Hematopoietic multipotent progenitor cell (in vitro differentiated cells): ENCODE results near the gene UNC119. TPM values are rescaled to one million over a fixed set of nuclear protein-coding genes. Genes with fewer than 3 reads are reported as not detected.
"Not testable (repeated sequence)": the region's sequence is repeated elsewhere in the genome, so short reads cannot be mapped to it uniquely, and the experiment has no call there.

Experiments
- DNase-seq, 3 donors: peaks; one replicate each; pipeline ENCODE4 v3.0.0-alpha.2; 2011 to 2015; ENCODE audit warnings: low read depth in 2 of 3, low spot score in 2 of 3
- total RNA-seq: library from RNA; depleted of rRNA; stranded (reverse); fragments of >200 nt; gene quantifications from one replicate; pipeline ENCODE4 v1.2.3, GENCODE V29; 2012

The UNC119 gene
- total RNA-seq, 1 donor: 12.1 TPM

- no peak for DNase-seq
These were observed 27.7 kb downstream of the UNC119 start for GRCh38 chr17:28524476-28525424.

GRCh38 chr17:28523876-28524275, 28.5 kb downstream of the UNC119 start:
- no peak for DNase-seq

- DNase-seq: no peak
These were observed 29.2 kb downstream of the UNC119 start for GRCh38 chr17:28523186-28523585.

GRCh38 chr17:28522281-28522680, 30.1 kb downstream of the UNC119 start:
- not testable (repeated sequence) for DNase-seq

GRCh38 chr17:28521311-28522085, 30.9 kb downstream of the UNC119 start:
- no peak for DNase-seq

GRCh38 chr17:28520687-28521086, 31.7 kb downstream of the UNC119 start:
- DNase-seq: no peak

GRCh38 chr17:28519236-28519635, 33.2 kb downstream of the UNC119 start:
- DNase-seq: peak in 2 of 3 donors; percentile 93 to 98

GRCh38 chr17:28518578-28518977, 33.8 kb downstream of the UNC119 start:
- DNase-seq: no peak

GRCh38 chr17:28518132-28518531, 34.3 kb downstream of the UNC119 start:
- peak in 2 of 3 donors; percentile 25 to 60 for DNase-seq

- no peak for DNase-seq
These were observed 36.9 kb downstream of the UNC119 start for GRCh38 chr17:28515518-28515917.

GRCh38 chr17:28514561-28515002, 37.8 kb downstream of the UNC119 start:
- no peak for DNase-seq

- DNase-seq: no peak
These were observed 38.9 kb downstream of the UNC119 start for GRCh38 chr17:28513476-28513875.

GRCh38 chr17:28511858-28512461, 40.5 kb downstream of the UNC119 start:
- no peak for DNase-seq

- peak in 2 of 3 donors; percentile 43 to 51 for DNase-seq
These were observed 42.6 kb downstream of the UNC119 start for GRCh38 chr17:28509789-28510188.

GRCh38 chr17:28508211-28508724, 44.2 kb downstream of the UNC119 start:
- DNase-seq: no peak

GRCh38 chr17:28507567-28508203, 44.7 kb downstream of the UNC119 start:
- DNase-seq: no peak

- no peak for DNase-seq
These were observed 45.5 kb downstream of the UNC119 start for GRCh38 chr17:28506763-28507487.

- DNase-seq: no peak
These were observed 46.3 kb downstream of the UNC119 start, which contains the start of gene FOXN1 for GRCh38 chr17:28505986-28506665. Gene FOXN1 (plus strand): TSS chr17:28506348. CDS start chr17:28523970, 17,622 bp downstream.

GRCh38 chr17:28503420-28503819, 49.0 kb downstream of the UNC119 start:
- DNase-seq: no peak
